Gastroesophageal sphincter (tissue), 3 donors: ENCODE results near the gene ME2.

Experiments
- POLR2A ChIP-seq, 2 donors: fragments of 450-650 bp; IDR thresholded peaks; one replicate each; pipeline ENCODE4 v1.6.1; 2017; ENCODE audit warnings: antibody characterized with exemption in 2 of 2, mild to moderate bottlenecking in 2 of 2, moderate library complexity in 1 of 2
- TF ChIP-seq, protein P1 (sequence below), 4 experiments: fragments of 200-600 bp in 2 of 4; fragments of 450-650 bp in 2 of 4; sonication (generic) in 1 of 4; IDR thresholded peaks; one replicate each; pipeline ENCODE4 v1.5.1; 2017 to 2019; ENCODE audit warnings: antibody characterized with exemption in 4 of 4, mild to moderate bottlenecking in 2 of 4, moderate library complexity in 2 of 4

DNA sequence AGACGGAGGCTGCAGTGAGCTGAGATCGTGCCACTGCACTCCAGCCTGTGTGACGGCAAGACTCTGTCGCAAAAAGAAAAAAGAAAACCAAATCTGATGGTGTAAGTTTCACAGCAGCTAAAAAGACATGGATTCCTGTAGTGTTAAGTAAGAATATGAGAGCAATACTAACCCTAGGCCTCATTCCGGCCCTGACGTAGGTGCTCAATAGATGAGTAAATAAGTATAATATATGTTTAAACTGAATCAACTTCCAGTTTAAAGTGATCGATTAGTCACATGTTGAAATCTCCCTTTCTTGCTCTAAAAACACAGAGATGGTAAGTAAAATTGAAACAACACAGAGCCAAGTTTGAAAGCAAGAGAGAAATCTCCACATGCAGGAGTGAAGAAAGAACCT lies 8.0 kb downstream of the ME2 start:
- TF ChIP-seq POLR2A (IDR thresholded peaks at IDR 0.05) = no peak
- TF ChIP-seq, protein P1, sequence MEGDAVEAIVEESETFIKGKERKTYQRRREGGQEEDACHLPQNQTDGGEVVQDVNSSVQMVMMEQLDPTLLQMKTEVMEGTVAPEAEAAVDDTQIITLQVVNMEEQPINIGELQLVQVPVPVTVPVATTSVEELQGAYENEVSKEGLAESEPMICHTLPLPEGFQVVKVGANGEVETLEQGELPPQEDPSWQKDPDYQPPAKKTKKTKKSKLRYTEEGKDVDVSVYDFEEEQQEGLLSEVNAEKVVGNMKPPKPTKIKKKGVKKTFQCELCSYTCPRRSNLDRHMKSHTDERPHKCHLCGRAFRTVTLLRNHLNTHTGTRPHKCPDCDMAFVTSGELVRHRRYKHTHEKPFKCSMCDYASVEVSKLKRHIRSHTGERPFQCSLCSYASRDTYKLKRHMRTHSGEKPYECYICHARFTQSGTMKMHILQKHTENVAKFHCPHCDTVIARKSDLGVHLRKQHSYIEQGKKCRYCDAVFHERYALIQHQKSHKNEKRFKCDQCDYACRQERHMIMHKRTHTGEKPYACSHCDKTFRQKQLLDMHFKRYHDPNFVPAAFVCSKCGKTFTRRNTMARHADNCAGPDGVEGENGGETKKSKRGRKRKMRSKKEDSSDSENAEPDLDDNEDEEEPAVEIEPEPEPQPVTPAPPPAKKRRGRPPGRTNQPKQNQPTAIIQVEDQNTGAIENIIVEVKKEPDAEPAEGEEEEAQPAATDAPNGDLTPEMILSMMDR (IDR thresholded peaks at IDR 0.05) = no peak
